ENCODE measurements around the gene LPP.

Gene LPP

GRCh38 chr3:188937389-188937788 lies 783.4 kb downstream of the LPP start:
- DNase-seq (ENCODE audit: low spot score) = no peak

- no peak for DNase-seq (ENCODE audit: low spot score)
Measured at GRCh38 chr3:188938999-188939398, 785.0 kb downstream of the LPP start.

GRCh38 chr3:188939814-188940572 lies 786.0 kb downstream of the LPP start:
- no peak for DNase-seq (ENCODE audit: low spot score)

Small RNA genes within 50 kb of the gene (small RNA-seq; reads per million reads assigned to genes)
- gene MIR28 = 79.8 to 619 reads per million in 2 experiments
